ENCODE measurements around the gene ZNF709.
A peak's percentile ranks its signal among the peaks of the same experiment; 100 is the strongest.
"Not testable (repeated sequence)": the region's sequence is repeated elsewhere in the genome, so short reads cannot be mapped to it uniquely, and the experiment has no call there.

Gene ZNF709

GRCh38 chr19:12484371-12485051, at the start of gene ZNF709:
ZNF709 (minus strand) TSS chr19:12484816; CDS start chr19:12484657, 159 bp downstream.
- DNase-seq (ENCODE audit: low spot score): peak; percentile 79

- no peak for DNase-seq (ENCODE audit: low spot score)
These were observed 42.6 kb upstream of the ZNF709 start for GRCh38 chr19:12527034-12527836.

- no peak for DNase-seq (ENCODE audit: low spot score)
These were observed 41.9 kb upstream of the ZNF709 start for GRCh38 chr19:12526542-12526941.

GRCh38 chr19:12521996-12522395, 37.4 kb upstream of the ZNF709 start:
- DNase-seq (ENCODE audit: low spot score): no peak

- no peak for DNase-seq (ENCODE audit: low spot score)
These were observed 29.0 kb upstream of the ZNF709 start for GRCh38 chr19:12513531-12514061.

GRCh38 chr19:12497032-12497431, 12.4 kb upstream of the ZNF709 start:
- no peak for DNase-seq (ENCODE audit: low spot score)

GRCh38 chr19:12496480-12496879, 11.9 kb upstream of the ZNF709 start:
- DNase-seq (ENCODE audit: low spot score): no peak

GRCh38 chr19:12495002-12495802, 10.6 kb upstream of the ZNF709 start:
- peak; percentile 87 for DNase-seq (ENCODE audit: low spot score)

GRCh38 chr19:12494260-12494860, 9.7 kb upstream of the ZNF709 start:
- no peak for DNase-seq (ENCODE audit: low spot score)

- not testable (repeated sequence) for DNase-seq (ENCODE audit: low spot score)
These were observed 1.7 kb upstream of the ZNF709 start for GRCh38 chr19:12486265-12486783.

- no peak for DNase-seq (ENCODE audit: low spot score)
These were observed 955 bp upstream of the ZNF709 start for GRCh38 chr19:12485571-12485970.

GRCh38 chr19:12485052-12485416, 418 bp upstream of the ZNF709 start:
- DNase-seq (ENCODE audit: low spot score): no peak

GRCh38 chr19:12484011-12484370, 625 bp downstream of the ZNF709 start:
- no peak for DNase-seq (ENCODE audit: low spot score)

- DNase-seq (ENCODE audit: low spot score): no peak
These were observed 2.1 kb downstream of the ZNF709 start for GRCh38 chr19:12482509-12482886.

GRCh38 chr19:12481781-12482508, 2.7 kb downstream of the ZNF709 start:
- DNase-seq (ENCODE audit: low spot score): no peak

GRCh38 chr19:12478234-12478941, 6.2 kb downstream of the ZNF709 start:
- no peak for DNase-seq (ENCODE audit: low spot score)

- not testable (repeated sequence) for DNase-seq (ENCODE audit: low spot score)
These were observed 17.0 kb downstream of the ZNF709 start for GRCh38 chr19:12467651-12468050.

GRCh38 chr19:12465211-12465610, 19.4 kb downstream of the ZNF709 start:
- no peak for DNase-seq (ENCODE audit: low spot score)

GRCh38 chr19:12464769-12465168, 19.8 kb downstream of the ZNF709 start:
- DNase-seq (ENCODE audit: low spot score): no peak

- not testable (repeated sequence) for DNase-seq (ENCODE audit: low spot score)
These were observed 20.5 kb downstream of the ZNF709 start for GRCh38 chr19:12464139-12464538.

- no peak for DNase-seq (ENCODE audit: low spot score)
These were observed 31.1 kb downstream of the ZNF709 start for GRCh38 chr19:12453495-12453894.
